ENCODE results near the gene FGF18.
"Not testable (repeated sequence)": the region's sequence is repeated elsewhere in the genome, so short reads cannot be mapped to it uniquely, and the experiment has no call there.

Gene FGF18

DNA sequence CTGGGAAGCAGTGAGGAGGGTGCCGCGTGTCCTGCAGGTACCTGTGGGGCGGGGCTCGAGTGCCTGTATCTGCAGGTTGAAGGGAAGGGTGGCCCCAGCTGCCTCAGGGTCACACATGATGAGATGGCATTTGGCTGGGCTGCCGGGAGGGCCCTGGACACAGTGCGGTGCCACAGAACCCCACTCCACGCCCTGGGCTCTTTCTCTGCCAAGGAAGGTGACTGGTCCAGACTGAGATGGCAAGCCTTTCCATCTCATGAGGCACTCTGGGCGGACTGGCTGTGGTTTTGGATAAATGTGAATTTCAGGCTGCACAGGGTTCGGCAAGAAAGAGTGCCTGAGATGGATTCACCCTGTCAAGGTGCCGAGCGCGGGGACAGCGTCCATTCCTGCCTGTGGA, 69.4 kb downstream of the FGF18 start:
- DNase-seq (ENCODE audit: low read depth, low spot score) = no peak

DNA sequence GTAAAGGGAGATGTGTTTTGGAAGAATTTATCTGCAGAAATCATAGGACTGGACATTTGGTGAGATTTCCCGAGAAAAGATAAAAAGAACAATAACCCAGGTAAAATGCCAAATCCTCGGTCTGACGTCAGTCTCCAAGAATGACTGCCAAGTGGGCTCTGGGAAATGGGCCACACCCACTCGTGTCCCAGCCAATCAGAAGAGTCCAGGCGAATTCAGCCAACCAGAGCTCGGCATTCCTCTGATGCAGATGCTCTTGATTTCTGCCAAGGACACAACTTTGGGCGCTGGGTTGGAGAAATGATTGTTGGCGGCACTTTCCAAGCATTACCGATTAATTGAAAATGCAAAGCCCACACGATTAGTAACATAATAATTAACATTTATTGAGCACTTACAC, 73.3 kb downstream of the FGF18 start:
- no peak for DNase-seq (ENCODE audit: low read depth, low spot score)
- no peak overlapping the region for H3K27ac ChIP-seq

More for the DNA sequence above, 69.4 kb downstream of the FGF18 start:
- H3K27ac ChIP-seq = no peak overlapping the region

GRCh38 chr5:171493646-171494393, 74.4 kb downstream of the FGF18 start:
- no peak for DNase-seq (ENCODE audit: low read depth, low spot score)
- no peak overlapping the region for H3K27ac ChIP-seq

DNA sequence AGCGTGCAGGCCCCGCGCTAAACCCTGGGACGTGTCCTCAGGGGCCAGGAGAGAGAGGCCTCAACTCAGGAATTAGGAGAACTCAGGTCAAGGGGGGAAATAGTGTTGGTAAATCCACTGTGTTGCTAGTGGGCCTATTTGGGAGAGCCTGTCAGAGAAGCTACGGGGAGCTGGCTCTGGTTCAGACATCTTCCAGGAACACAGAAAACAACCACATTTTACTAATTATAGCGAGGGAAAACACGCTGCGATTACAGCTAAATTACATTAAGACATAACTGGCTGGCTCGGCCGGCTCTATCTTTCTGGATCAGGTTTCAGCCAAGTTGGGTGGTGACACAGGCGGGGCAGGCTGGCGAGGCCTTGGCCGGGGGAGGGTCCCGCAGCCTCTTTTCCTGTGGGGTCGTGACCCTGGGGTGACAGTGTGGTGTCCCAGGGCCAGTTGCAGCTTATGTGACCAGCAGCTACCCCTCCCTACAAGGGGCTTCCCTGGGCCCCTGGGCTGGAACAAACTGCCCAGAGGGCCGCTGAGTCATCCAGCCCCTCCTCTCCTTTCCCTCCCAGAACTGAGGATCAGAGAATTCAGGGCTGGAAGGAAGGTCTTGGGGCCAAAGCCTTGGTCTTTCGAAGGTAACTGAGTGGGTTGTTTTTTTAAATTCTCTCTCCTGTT, 75.1 kb downstream of the FGF18 start:
- no peak overlapping the region for H3K27ac ChIP-seq
- no peak for DNase-seq (ENCODE audit: low read depth, low spot score)

GRCh38 chr5:171495122-171495700, 75.8 kb downstream of the FGF18 start:
- DNase-seq (ENCODE audit: low read depth, low spot score) = no peak
- no peak overlapping the region for H3K27ac ChIP-seq

DNA sequence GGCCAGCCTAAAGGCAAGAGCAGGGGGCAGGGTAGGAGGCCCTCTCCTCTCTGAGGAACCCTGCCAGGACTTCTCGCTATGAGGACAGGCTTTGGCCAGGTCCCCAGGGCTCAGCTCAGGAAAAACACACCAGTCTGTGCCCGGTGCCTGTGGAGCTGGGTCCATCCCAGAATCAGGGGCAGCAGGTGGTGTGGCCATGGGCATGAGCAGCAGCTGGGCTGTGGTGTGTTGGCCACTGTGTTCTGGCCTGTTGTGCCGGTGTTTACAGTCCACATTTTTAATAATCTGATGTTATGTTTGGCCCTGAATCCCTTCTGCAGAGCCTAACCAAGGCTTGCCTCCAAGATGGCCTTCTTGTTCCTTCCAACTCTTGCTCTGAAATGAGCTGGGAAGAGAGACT, 77.0 kb downstream of the FGF18 start:
- no peak for DNase-seq (ENCODE audit: low read depth, low spot score)

GRCh38 chr5:171497494-171497893, 78.0 kb downstream of the FGF18 start:
- not testable (repeated sequence) for H3K27ac ChIP-seq; DNase-seq (ENCODE audit: low read depth, low spot score)

More for the DNA sequence above, 77.0 kb downstream of the FGF18 start:
- no peak overlapping the region for H3K27ac ChIP-seq

DNA sequence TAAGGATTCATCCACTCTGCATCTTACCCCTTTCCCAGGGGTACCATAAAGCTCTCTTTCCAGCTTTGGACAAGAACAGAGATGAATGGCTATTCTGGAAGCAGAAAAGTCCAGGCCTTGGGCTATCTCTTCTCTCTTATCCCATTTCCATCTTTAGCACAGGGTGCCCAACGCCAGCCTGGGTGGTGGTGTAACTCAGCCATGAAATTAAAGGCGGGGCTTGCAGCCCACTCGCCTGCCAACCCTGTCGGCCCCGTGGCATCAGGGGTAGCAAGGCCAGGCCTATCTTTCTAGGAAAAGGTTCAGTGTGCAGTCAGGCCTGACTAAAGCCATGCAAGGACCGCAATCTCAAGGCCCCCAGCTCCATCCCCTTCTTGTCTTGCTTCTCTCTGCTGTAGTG, 78.7 kb downstream of the FGF18 start:
- H3K27ac ChIP-seq = no peak overlapping the region
- DNase-seq (ENCODE audit: low read depth, low spot score) = no peak

DNA sequence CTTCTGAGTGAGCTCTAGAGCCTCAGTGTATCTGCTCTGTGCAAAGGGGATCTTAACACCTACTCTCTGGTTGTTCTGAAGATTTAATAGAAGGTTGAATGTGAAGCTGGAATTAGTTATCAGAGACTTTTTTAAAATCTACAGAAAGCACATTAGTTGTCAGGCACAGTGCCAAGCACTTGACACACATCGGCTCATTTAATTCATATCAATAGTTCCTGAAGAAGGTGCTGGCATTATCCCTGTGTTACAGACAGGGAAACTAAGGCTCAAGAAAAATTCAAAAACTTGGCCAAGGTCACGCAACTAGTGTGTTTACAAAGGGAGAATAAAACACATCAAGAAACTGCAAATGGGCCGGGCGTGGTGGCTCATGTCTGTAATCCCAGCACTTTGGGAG, 80.2 kb downstream of the FGF18 start:
- DNase-seq (ENCODE audit: low read depth, low spot score) = no peak
- no peak overlapping the region for H3K27ac ChIP-seq

DNA sequence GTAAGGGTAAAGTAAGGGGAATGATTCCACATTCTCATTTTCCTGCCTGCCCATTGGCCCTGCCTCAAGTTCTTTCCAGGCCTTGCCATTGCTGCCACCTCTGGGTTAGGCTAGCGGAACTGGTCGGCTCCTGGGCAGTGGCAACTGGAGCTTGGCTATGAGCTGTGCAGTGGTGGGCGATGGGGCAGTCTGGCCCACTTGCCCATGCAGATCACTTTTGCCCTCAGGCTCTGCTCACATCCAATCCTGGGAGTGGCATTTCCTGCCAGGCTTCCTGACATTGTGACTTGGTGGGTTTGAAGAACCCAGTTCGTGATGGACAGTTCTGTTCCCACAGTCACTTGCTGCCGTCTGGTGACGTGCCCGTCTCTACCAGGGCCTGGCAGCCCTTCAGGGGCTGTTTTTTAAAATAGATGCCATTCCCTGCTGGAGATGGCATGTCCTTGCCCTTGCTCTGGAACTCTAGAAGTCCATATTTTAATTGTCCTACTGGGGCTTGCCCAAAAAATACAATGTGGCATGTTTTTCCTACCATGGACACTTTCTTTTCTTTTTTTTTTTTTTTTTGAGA, 86.1 kb downstream of the FGF18 start:
- no peak for DNase-seq (ENCODE audit: low read depth, low spot score)
- H3K27ac ChIP-seq = no peak overlapping the region

DNA sequence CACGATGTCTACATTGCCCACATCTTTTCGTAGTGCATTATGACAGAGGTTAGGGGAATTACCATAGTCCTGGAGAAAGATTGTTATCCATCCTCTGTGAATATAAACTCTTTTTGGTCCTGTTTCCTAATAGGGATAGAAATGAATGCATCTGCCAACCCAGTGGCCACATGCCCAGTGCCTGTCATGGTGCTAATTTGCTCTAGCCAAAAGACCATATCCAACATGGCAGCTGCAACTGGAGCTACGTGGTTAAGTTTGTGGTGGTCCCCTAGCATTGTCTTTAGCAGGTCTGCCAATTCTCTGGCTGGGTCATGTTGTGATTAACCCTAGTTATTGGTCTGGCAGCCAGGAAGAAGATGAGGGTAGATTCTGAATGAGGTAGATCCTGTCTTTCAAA, 87.5 kb downstream of the FGF18 start:
- DNase-seq (ENCODE audit: low read depth, low spot score) = no peak

More for the DNA sequence above, 87.5 kb downstream of the FGF18 start:
- no peak overlapping the region for H3K27ac ChIP-seq
